HepG2 (cell line): Measurements from ENCODE around the gene GPC6. TPM values are rescaled to one million over a fixed set of nuclear protein-coding genes. Genes with fewer than 3 reads are reported as not detected.

Experiments
- GTF3A ChIP-seq: sonication (generic); formaldehyde crosslinking; conservative IDR thresholded peaks from 2 replicates; pipeline ENCODE4 v1.4.0; 2020; ENCODE audit warnings: mild to moderate bottlenecking, missing genetic modification reagents
- KDM2A ChIP-seq: sonication (generic); formaldehyde crosslinking; IDR thresholded peaks from 2 replicates; pipeline ENCODE4 v1.4.0; 2020; ENCODE audit warnings: low read depth, missing genetic modification reagents, borderline replicate concordance
- PHB2 ChIP-seq: fragments of 450-650 bp; IDR thresholded peaks from 2 replicates; pipeline ENCODE4 v1.6.1; 2018; ENCODE audit not compliant: partially characterized antibody
- SKI ChIP-seq: fragments of 450-650 bp; IDR thresholded peaks from one replicate; pipeline ENCODE4 v1.6.1; 2018; ENCODE audit warnings: mild to moderate bottlenecking; ENCODE audit not compliant: partially characterized antibody
- SMC3 ChIP-seq: IDR thresholded peaks from 2 replicates; pipeline ENCODE4 v1.6.1; 2011; ENCODE audit warnings: low read length, improper control_type of control experiment
- SYNCRIP ChIP-seq: fragments of 200-400 bp; formaldehyde crosslinking; IDR thresholded peaks from 2 replicates; pipeline ENCODE4 v1.6.1; 2018; ENCODE audit warnings: mild to moderate bottlenecking, low read depth, low read length; ENCODE audit not compliant: insufficient read depth
- ZBTB40 ChIP-seq, 2 experiments: fragments of 450-650 bp in 1 of 2; sonication (generic) in 1 of 2; formaldehyde crosslinking in 1 of 2; IDR thresholded peaks; 2 replicates each; pipeline versions ENCODE4 v1.6.1 to v1.8.0; 2016 to 2022; ENCODE audit warnings: antibody characterized with exemption in 1 of 2, mild to moderate bottlenecking in 1 of 2, missing genetic modification reagents in 1 of 2
- ZC3H4 ChIP-seq: sonication (generic); formaldehyde crosslinking; IDR thresholded peaks from 2 replicates; pipeline ENCODE4 v1.4.0; 2020; ENCODE audit warnings: missing genetic modification reagents, borderline replicate concordance
- ZNF430 ChIP-seq: sonication (generic); formaldehyde crosslinking; IDR thresholded peaks from 2 replicates; pipeline ENCODE4 v1.9.0; 2021; ENCODE audit warnings: mild to moderate bottlenecking, missing genetic modification reagents
- ZNF598 ChIP-seq: sonication (generic); formaldehyde crosslinking; IDR thresholded peaks from 2 replicates; pipeline ENCODE4 v1.5.1; 2020; ENCODE audit warnings: mild to moderate bottlenecking, missing genetic modification reagents, borderline replicate concordance
- polyA plus RNA-seq, 8 experiments: library from polyadenylated mRNA; depleted of rRNA in 3 of 8; stranded (reverse) in 7 of 8; unstranded in 1 of 8; fragments of >200 nt; fragmentation: Illumina TruSeq in 4 of 8; extraction: Trizol in 4 of 8; gene quantifications; 2 replicates each; pipeline versions ENCODE4 v1.2.1 to v1.2.3, GENCODE V29; 2011 to 2016; ENCODE audit warnings: low read depth in 4 of 8, missing spikeins in 1 of 8, mixed read lengths in 1 of 8; ENCODE audit not compliant: insufficient read depth in 1 of 8
- total RNA-seq, 5 experiments: library from RNA; depleted of rRNA; stranded (reverse); fragments of >200 nt; fragmentation: Illumina TruSeq; extraction: Trizol; gene quantifications; 2 replicates each; pipeline ENCODE4 v1.2.3, GENCODE V29; 2016; ENCODE audit warnings: low read depth in 1 of 5
- TF ChIP-seq, protein P1 (sequence below): sonication (generic); formaldehyde crosslinking; IDR thresholded peaks from 2 replicates; pipeline ENCODE4 v1.4.0; 2020; ENCODE audit warnings: missing genetic modification reagents
- TF ChIP-seq, protein P2 (sequence below): sonication (generic); formaldehyde crosslinking; IDR thresholded peaks from 2 replicates; pipeline ENCODE4 v1.4.0; 2020; ENCODE audit warnings: missing genetic modification reagents, borderline replicate concordance

GPC6 gene
- total and polyA plus RNA-seq, 2 of the 13 experiments (the other 11 are each of a cell fraction or from before 2014, with no cell fraction given), result 24.5 to 33.9 TPM

GRCh38 chr13:93227878-93228642 lies 1.5 kb downstream of the GPC6 start (continued):
- TF ChIP-seq GTF3A (CRISPR knock-in tag) (no peak), SKI (no peak), ZNF598 (no peak), ZC3H4 (no peak), ZNF430 (CRISPR knock-in tag) (0 out of 2 replicates have a peak, but pooled peaks have one; percentile 41), PHB2 (no peak), ZBTB40 (IDR thresholded peaks at IDR 0.05) (no peak), ZBTB40 (CRISPR knock-in tag; IDR thresholded peaks at IDR 0.05) (peak; percentile 26; the same call in 1 of the 2 replicates), SYNCRIP (no peak), SMC3 (no peak), KDM2A (peak; percentile 39; the same call in 1 of the 2 replicates)
- TF ChIP-seq, protein P1, sequence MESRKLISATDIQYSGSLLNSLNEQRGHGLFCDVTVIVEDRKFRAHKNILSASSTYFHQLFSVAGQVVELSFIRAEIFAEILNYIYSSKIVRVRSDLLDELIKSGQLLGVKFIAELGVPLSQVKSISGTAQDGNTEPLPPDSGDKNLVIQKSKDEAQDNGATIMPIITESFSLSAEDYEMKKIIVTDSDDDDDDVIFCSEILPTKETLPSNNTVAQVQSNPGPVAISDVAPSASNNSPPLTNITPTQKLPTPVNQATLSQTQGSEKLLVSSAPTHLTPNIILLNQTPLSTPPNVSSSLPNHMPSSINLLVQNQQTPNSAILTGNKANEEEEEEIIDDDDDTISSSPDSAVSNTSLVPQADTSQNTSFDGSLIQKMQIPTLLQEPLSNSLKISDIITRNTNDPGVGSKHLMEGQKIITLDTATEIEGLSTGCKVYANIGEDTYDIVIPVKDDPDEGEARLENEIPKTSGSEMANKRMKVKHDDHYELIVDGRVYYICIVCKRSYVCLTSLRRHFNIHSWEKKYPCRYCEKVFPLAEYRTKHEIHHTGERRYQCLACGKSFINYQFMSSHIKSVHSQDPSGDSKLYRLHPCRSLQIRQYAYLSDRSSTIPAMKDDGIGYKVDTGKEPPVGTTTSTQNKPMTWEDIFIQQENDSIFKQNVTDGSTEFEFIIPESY (CRISPR knock-in tag), result no peak
- TF ChIP-seq, protein P2, sequence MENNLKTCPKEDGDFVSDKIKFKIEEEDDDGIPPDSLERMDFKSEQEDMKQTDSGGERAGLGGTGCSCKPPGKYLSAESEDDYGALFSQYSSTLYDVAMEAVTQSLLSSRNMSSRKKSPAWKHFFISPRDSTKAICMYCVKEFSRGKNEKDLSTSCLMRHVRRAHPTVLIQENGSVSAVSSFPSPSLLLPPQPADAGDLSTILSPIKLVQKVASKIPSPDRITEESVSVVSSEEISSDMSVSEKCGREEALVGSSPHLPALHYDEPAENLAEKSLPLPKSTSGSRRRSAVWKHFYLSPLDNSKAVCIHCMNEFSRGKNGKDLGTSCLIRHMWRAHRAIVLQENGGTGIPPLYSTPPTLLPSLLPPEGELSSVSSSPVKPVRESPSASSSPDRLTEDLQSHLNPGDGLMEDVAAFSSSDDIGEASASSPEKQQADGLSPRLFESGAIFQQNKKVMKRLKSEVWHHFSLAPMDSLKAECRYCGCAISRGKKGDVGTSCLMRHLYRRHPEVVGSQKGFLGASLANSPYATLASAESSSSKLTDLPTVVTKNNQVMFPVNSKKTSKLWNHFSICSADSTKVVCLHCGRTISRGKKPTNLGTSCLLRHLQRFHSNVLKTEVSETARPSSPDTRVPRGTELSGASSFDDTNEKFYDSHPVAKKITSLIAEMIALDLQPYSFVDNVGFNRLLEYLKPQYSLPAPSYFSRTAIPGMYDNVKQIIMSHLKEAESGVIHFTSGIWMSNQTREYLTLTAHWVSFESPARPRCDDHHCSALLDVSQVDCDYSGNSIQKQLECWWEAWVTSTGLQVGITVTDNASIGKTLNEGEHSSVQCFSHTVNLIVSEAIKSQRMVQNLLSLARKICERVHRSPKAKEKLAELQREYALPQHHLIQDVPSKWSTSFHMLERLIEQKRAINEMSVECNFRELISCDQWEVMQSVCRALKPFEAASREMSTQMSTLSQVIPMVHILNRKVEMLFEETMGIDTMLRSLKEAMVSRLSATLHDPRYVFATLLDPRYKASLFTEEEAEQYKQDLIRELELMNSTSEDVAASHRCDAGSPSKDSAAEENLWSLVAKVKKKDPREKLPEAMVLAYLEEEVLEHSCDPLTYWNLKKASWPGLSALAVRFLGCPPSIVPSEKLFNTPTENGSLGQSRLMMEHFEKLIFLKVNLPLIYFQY (CRISPR knock-in tag), result no peak
